T-cell (primary cell): ENCODE results near the gene LSS. TPM values are rescaled to one million over a fixed set of nuclear protein-coding genes. Genes with fewer than 3 reads are reported as not detected.
"Not testable (repeated sequence)": the region's sequence is repeated elsewhere in the genome, so short reads cannot be mapped to it uniquely, and the experiment has no call there.

Experiments
- ATAC-seq, 4 experiments: fragments of 200-7000 bp in 3 of 4; fragments of 150-1000 bp in 1 of 4; cut with Tn5 transposase; replicated peaks in 1 of 4; 1 replicate in 3 of 4; 2 replicates in 1 of 4; pipeline ENCODE4 v1.10.0; 2021; ENCODE audit warnings: moderate library complexity in 3 of 4, mild to moderate bottlenecking in 2 of 4, moderate number of reproducible peaks in 1 of 4
- CTCF ChIA-PET, 2 donors: fragments of 300-600 bp; sonication (Branson Sonifier 250); formaldehyde crosslinking; loops; one replicate each; lab custom pipeline; 2022; ENCODE audit warnings: antibody characterized with exemption in 2 of 2; lab: Charles Lee
- POLR2A ChIA-PET, 2 donors: fragments of 300-600 bp; sonication (Branson Sonifier 250); formaldehyde crosslinking; loops; one replicate each; lab custom pipeline; 2022; ENCODE audit warnings: antibody characterized with exemption in 2 of 2; lab: Charles Lee
- DNase-seq, 35 experiments: peaks; one replicate each; pipeline versions ENCODE4 v3.0.0 to v3.0.0-alpha.2; 2013 to 2023
- H3K27ac ChIP-seq: one replicate; pipeline ENCODE4 v1.5.1; 2013; ENCODE audit warnings: low read length
- H3K27me3 ChIP-seq, 2 experiments: replicated peaks in 1 of 2; 1 replicate in 1 of 2; 2 replicates in 1 of 2; pipeline versions ENCODE4 v1.6.1 to v1.7.0; 2013; ENCODE audit warnings: low read length in 1 of 2, mixed read lengths in 1 of 2; ENCODE audit not compliant: control insufficient read depth in 2 of 2, insufficient read depth in 2 of 2; ENCODE audit errors: extremely low read depth in 1 of 2
- H3K36me3 ChIP-seq, 2 donors: 1 replicate in 1 of 2; 2 replicates in 1 of 2; pipeline versions ENCODE4 v1.6.1 to v1.7.0; 2013; ENCODE audit warnings: low read length in 1 of 2; ENCODE audit not compliant: control insufficient read depth in 2 of 2, insufficient read depth in 1 of 2; ENCODE audit errors: extremely low read depth in 1 of 2
- H3K4me1 ChIP-seq, 2 experiments: 1 replicate in 1 of 2; 2 replicates in 1 of 2; pipeline versions ENCODE4 v1.6.1 to v1.7.0; 2013; ENCODE audit warnings: low read length in 2 of 2, mixed read lengths in 1 of 2; ENCODE audit not compliant: insufficient read depth in 2 of 2, control insufficient read depth in 1 of 2; ENCODE audit errors: extremely low read depth in 1 of 2
- H3K4me3 ChIP-seq, 2 donors: 1 replicate in 1 of 2; 2 replicates in 1 of 2; pipeline versions ENCODE4 v1.5.1 to v1.7.0; 2013; ENCODE audit warnings: mild to moderate bottlenecking in 2 of 2, low read length in 1 of 2, moderate library complexity in 1 of 2; ENCODE audit not compliant: control insufficient read depth in 1 of 2; ENCODE audit errors: extremely low read depth in 1 of 2
- H3K9me3 ChIP-seq: 2 replicates; pipeline ENCODE4 v1.7.0; 2013
- H3K27ac Mint-ChIP-seq, 2 donors: one replicate each; pipeline ENCODE4 v1.8.0; 2020 to 2021; ENCODE audit warnings: mild to moderate bottlenecking in 2 of 2, mixed read lengths in 2 of 2
- H3K27me3 Mint-ChIP-seq, 2 donors: one replicate each; pipeline ENCODE4 v1.8.0; 2021 to 2022; ENCODE audit warnings: mixed read lengths in 2 of 2
- H3K36me3 Mint-ChIP-seq: one replicate; pipeline ENCODE4 v1.8.0; 2021; ENCODE audit warnings: mixed read lengths
- H3K4me1 Mint-ChIP-seq, 3 donors: one replicate each; pipeline ENCODE4 v1.8.0; 2020 to 2022; ENCODE audit warnings: mixed read lengths in 3 of 3, mild to moderate bottlenecking in 1 of 3
- H3K4me3 Mint-ChIP-seq, 3 donors: one replicate each; pipeline ENCODE4 v1.8.0; 2020 to 2022; ENCODE audit warnings: mild to moderate bottlenecking in 3 of 3, mixed read lengths in 3 of 3, moderate library complexity in 3 of 3
- H3K9me3 Mint-ChIP-seq, 3 donors: one replicate each; pipeline ENCODE4 v1.8.0; 2020 to 2022; ENCODE audit warnings: mixed read lengths in 3 of 3
- whole genome bisulfite sequencing: methylation state at CpG from one replicate; pipeline ENCODE4 v1.1.5; 2013; ENCODE audit warnings: missing lambda C conversion rate; ENCODE audit not compliant: insufficient coverage; 5-methylcytosine and 5-hydroxymethylcytosine counted together
- total RNA-seq, 35 experiments: library from RNA in 6 of 35; stranded (reverse) in 6 of 35; fragments of 120-200 nt in 1 of 35; gene quantifications; one replicate each; pipeline versions ENCODE4 v1.2.1 to v1.2.4 and lab custom pipeline; 2013 to 2026

The LSS gene
- total RNA-seq, 5 donors from 2014 or later (not counting 1 experiment from before 2014, with no cell fraction given) = 41.3 to 63.0 (median 49.4) TPM

GRCh38 chr21:46181436-46181835 lies 47.1 kb downstream of the LSS start:
- Histone ChIP-seq H3K27me3 (peaks cover 0 to 24% of the 10 kb centered on the region in 2 experiments), H3K9me3 (no peaks in the 10 kb centered on the region), H3K27ac (no peak overlapping the region), H3K36me3 (peaks cover 0 to 4% of the 10 kb centered on the region in 2 donors), H3K4me3 (no peak overlapping the region), H3K4me1 (peaks cover 0 to 18% of the 10 kb centered on the region in 2 experiments)
- ChIA-PET POLR2A (no interaction called here), CTCF (no interaction called here)
- DNase-seq (peak in 1 of 35 experiments; percentile 4), ATAC-seq (no peak)
- Mint-ChIP-seq H3K27ac (no peak overlapping the region), H3K27me3 (peaks cover 0 to 5% of the 10 kb centered on the region in 2 donors), H3K4me1 (peaks cover 6 to 12% (median 11%) of the 10 kb centered on the region in 3 donors), H3K36me3 (no peaks in the 10 kb centered on the region), H3K4me3 (no peak overlapping the region), H3K9me3 (peaks cover 0 to 4% (median 2%) of the 10 kb centered on the region in 3 donors)
- 93% methylated on average over 17 of the region's 19 CpGs for WGBS

- Histone ChIP-seq H3K4me3 (no peak overlapping the region), H3K9me3 (no peaks in the 10 kb centered on the region), H3K27ac (no peak overlapping the region), H3K4me1 (peaks cover 0 to 18% of the 10 kb centered on the region in 2 experiments), H3K36me3 (peaks cover 0 to 4% of the 10 kb centered on the region in 2 donors), H3K27me3 (peaks cover 0 to 24% of the 10 kb centered on the region in 2 experiments)
- Mint-ChIP-seq H3K4me3 (no peak overlapping the region), H3K4me1 (peaks cover 6 to 12% (median 11%) of the 10 kb centered on the region in 3 donors), H3K27ac (no peak overlapping the region), H3K9me3 (peaks cover 0 to 7% (median 4%) of the 10 kb centered on the region in 3 donors), H3K36me3 (no peaks in the 10 kb centered on the region), H3K27me3 (peaks cover 0 to 5% of the 10 kb centered on the region in 2 donors)
- ChIA-PET CTCF (no interaction called here), POLR2A (no interaction called here)
- no peak for DNase-seq
- WGBS = 91% methylated on average over 26 of the region's 26 CpGs
- ATAC-seq = no peak
These were observed 47.7 kb downstream of the LSS start for GRCh38 chr21:46180778-46181391.

GRCh38 chr21:46180079-46180722 lies 48.4 kb downstream of the LSS start:
- Mint-ChIP-seq H3K36me3 (peaks cover 1% of the 10 kb centered on the region), H3K27me3 (peaks cover 0 to under 1% of the 10 kb centered on the region in 2 donors), H3K27ac (no peak overlapping the region), H3K9me3 (peaks cover 0 to 12% (median 9%) of the 10 kb centered on the region in 3 donors), H3K4me1 (peaks cover 4 to 9% (median 6%) of the 10 kb centered on the region in 3 donors), H3K4me3 (no peak overlapping the region)
- ChIA-PET CTCF (no interaction called here), POLR2A (no interaction called here)
- H3K4me1 ChIP-seq = peaks cover 0 to 17% of the 10 kb centered on the region in 2 experiments
- H3K4me3 ChIP-seq = no peak overlapping the region
- no peaks in the 10 kb centered on the region for H3K9me3 ChIP-seq
- H3K36me3 ChIP-seq = peaks cover 0 to 4% of the 10 kb centered on the region in 2 donors
- no peak for ATAC-seq
- whole genome bisulfite sequencing = 82% methylated on average over 11 of the region's 24 CpGs
- peak in 1 of 35 experiments; percentile 2 for DNase-seq
- no peak overlapping the region for H3K27ac ChIP-seq
- peaks cover 0 to 24% of the 10 kb centered on the region in 2 experiments for H3K27me3 ChIP-seq

- H3K27ac Mint-ChIP-seq = no peak overlapping the region
- CTCF ChIA-PET = no interaction called here
These were observed 48.9 kb downstream of the LSS start for GRCh38 chr21:46179708-46180078.

GRCh38 chr21:46178961-46179360 lies 49.6 kb downstream of the LSS start:
- no peak overlapping the region for H3K4me3 ChIP-seq
- Mint-ChIP-seq H3K4me3 (no peak overlapping the region), H3K36me3 (peaks cover 11% of the 10 kb centered on the region), H3K9me3 (peaks cover 9 to 23% (median 17%) of the 10 kb centered on the region in 3 donors), H3K4me1 (peaks cover 0 to 3% (median 0%) of the 10 kb centered on the region in 3 donors), H3K27ac (peak overlapping the region in 1 of 2 donors; percentile 52), H3K27me3 (peaks cover 3 to 7% of the 10 kb centered on the region in 2 donors)
- H3K27me3 ChIP-seq = peaks cover 0 to 15% of the 10 kb centered on the region in 2 experiments
- WGBS = 60% methylated on average over 1 of the region's 4 CpGs
- POLR2A ChIA-PET = no interaction called here
- peaks cover 0 to 4% of the 10 kb centered on the region in 2 donors for H3K36me3 ChIP-seq
- H3K27ac ChIP-seq = no peak overlapping the region
- no peak for ATAC-seq
- H3K9me3 ChIP-seq = no peaks in the 10 kb centered on the region
- peaks cover 0 to 7% of the 10 kb centered on the region in 2 experiments for H3K4me1 ChIP-seq
- CTCF ChIA-PET = no interaction called here
- no peak for DNase-seq

More at GRCh38 chr21:46179708-46180078, 48.9 kb downstream of the LSS start:
- peaks cover 4 to 17% (median 13%) of the 10 kb centered on the region in 3 donors for H3K9me3 Mint-ChIP-seq
- WGBS = 96% methylated on average over 11 of the region's 17 CpGs
- peaks cover under 1 to 7% (median under 1%) of the 10 kb centered on the region in 3 donors for H3K4me1 Mint-ChIP-seq
- no peaks in the 10 kb centered on the region for H3K9me3 ChIP-seq
- no peak overlapping the region for H3K27ac ChIP-seq
- POLR2A ChIA-PET = no interaction called here
- peaks cover 6% of the 10 kb centered on the region for H3K36me3 Mint-ChIP-seq
- no peak overlapping the region for H3K4me3 ChIP-seq
- ATAC-seq (no peak), DNase-seq (peak in 1 of 35 experiments; percentile 3)
- H3K4me1 ChIP-seq = peaks cover 0 to 14% of the 10 kb centered on the region in 2 experiments
- H3K36me3 ChIP-seq = peaks cover 0 to 4% of the 10 kb centered on the region in 2 donors
- H3K27me3 ChIP-seq = peaks cover 0 to 22% of the 10 kb centered on the region in 2 experiments
- peaks cover 2% of the 10 kb centered on the region in 2 donors for H3K27me3 Mint-ChIP-seq
- H3K4me3 Mint-ChIP-seq = no peak overlapping the region

- Mint-ChIP-seq H3K27me3 (peaks cover 8 to 11% of the 10 kb centered on the region in 2 donors), H3K9me3 (peaks cover 9 to 28% (median 17%) of the 10 kb centered on the region in 3 donors), H3K36me3 (peaks cover 11% of the 10 kb centered on the region)
- POLR2A ChIA-PET, H3K27ac Mint-ChIP-seq, CTCF ChIA-PET, ATAC-seq, H3K27ac ChIP-seq, H3K4me1 ChIP-seq, H3K36me3 ChIP-seq, H3K4me3 Mint-ChIP-seq, DNase-seq, H3K4me1 Mint-ChIP-seq, H3K9me3 ChIP-seq, H3K4me3 ChIP-seq: not testable (repeated sequence)
- peaks cover 0 to 11% of the 10 kb centered on the region in 2 experiments for H3K27me3 ChIP-seq
- WGBS = 83% methylated on average over 1 of the region's 3 CpGs
These were observed 52.0 kb downstream of the LSS start for GRCh38 chr21:46176443-46177129.
